ENCODE results near the gene OGFOD2.

DNA sequence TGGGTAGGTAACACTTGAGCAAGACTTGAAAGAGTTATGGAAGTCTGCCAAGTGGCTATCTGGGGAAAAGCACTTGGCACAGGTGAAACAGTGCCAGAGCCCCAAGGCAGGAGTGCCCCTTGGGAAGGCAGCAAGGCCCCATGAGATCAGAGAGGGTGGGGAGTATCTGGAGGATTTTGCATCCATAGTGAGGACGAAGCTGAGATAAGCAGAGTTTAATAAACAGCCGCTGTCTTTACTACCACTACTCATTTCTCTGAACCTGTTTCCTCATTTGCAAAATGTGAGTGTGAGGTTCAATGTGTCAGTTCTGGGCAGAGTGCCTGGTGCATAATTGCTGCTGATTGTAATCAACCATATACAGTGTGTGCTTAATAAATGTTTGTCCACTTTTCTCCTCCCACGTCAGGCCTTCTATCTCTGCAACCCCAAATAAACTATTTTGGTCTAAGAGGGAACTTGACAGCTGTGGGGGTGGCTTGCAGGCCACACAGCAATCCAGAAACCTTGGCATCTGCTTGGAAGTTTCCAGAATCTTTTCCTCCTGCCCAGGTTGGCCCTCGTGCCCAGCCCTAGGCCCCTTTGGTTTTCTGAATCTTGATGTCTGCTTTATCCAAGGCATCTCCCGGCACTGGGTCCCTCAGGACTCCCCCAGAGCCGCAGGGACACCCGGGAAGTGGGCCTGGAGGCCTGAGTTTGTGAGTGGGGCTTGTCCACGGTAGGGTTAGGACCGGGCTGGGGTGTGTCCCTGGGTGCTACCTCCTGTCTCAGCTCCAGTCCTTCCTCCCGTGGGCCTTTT, 13.3 kb upstream of the OGFOD2 start:
- TF ChIP-seq POLR2A (IDR thresholded peaks at IDR 0.05; ENCODE audit: low read length) (no peak), GATA1 (IDR thresholded peaks at IDR 0.05; ENCODE audit: low read depth, low read length) (no peak)

Data from erythroblast (primary cell).